SJSA1 (cell line): ENCODE results near the gene PRR12. TPM values are rescaled to one million over a fixed set of nuclear protein-coding genes. Genes with fewer than 3 reads are reported as not detected.
"Not testable (repeated sequence)": the region's sequence is repeated elsewhere in the genome, so short reads cannot be mapped to it uniquely, and the experiment has no call there.

ENCODE experiments used
- DNase-seq, 2 experiments: peaks; one replicate each; pipeline ENCODE4 v3.0.0-alpha.2; 2015 to 2020; ENCODE audit warnings: low spot score in 2 of 2, low read depth in 1 of 2
- H3K27ac ChIP-seq: fragments of 250-450 bp; sonication (Bioruptor Pico); 2 replicates; pipeline ENCODE4 v1.5.1; 2020; ENCODE audit warnings: mild to moderate bottlenecking, moderate library complexity
- H3K27me3 ChIP-seq: fragments of 250-450 bp; sonication (Bioruptor Pico); replicated peaks from 2 replicates; pipeline ENCODE4 v1.5.1; 2020; ENCODE audit warnings: mild to moderate bottlenecking, moderate library complexity
- H3K36me3 ChIP-seq: fragments of 250-450 bp; sonication (Bioruptor Pico); 2 replicates; pipeline ENCODE4 v1.5.1; 2020; ENCODE audit warnings: mild to moderate bottlenecking
- H3K4me1 ChIP-seq: fragments of 250-450 bp; sonication (Bioruptor Pico); replicated peaks from 2 replicates; pipeline ENCODE4 v1.6.1; 2021; ENCODE audit warnings: mild to moderate bottlenecking
- H3K4me3 ChIP-seq: fragments of 250-450 bp; sonication (Bioruptor Pico); 2 replicates; pipeline ENCODE4 v1.5.1; 2020; ENCODE audit warnings: mild to moderate bottlenecking
- H3K9me3 ChIP-seq: fragments of 250-450 bp; sonication (Bioruptor Pico); replicated peaks from 2 replicates; pipeline ENCODE4 v1.5.1; 2020; ENCODE audit warnings: mild to moderate bottlenecking
- total RNA-seq: library from RNA; depleted of rRNA; stranded (reverse); fragments of >200 nt; shearing (Covaris generic); gene quantifications from 2 replicates; pipeline ENCODE4 v1.2.3, GENCODE V29; 2014

Gene PRR12
- total RNA-seq, 1 experiment from 2014 or later: 2.6 TPM

- Histone ChIP-seq H3K4me1 (no peaks in the 10 kb centered on the region), H3K27ac (no peak overlapping the region), H3K9me3 (no peaks in the 10 kb centered on the region), H3K4me3 (no peak overlapping the region), H3K27me3 (no peaks in the 10 kb centered on the region), H3K36me3 (peaks cover 22% of the 10 kb centered on the region)
- no peak for DNase-seq
Measured at GRCh38 chr19:49626226-49626625, 35.2 kb downstream of the PRR12 start.

GRCh38 chr19:49629659-49630058, 38.7 kb downstream of the PRR12 start:
- no peaks in the 10 kb centered on the region for H3K9me3 ChIP-seq

GRCh38 chr19:49631014-49631588, 40.1 kb downstream of the PRR12 start:
- no peak for DNase-seq
- H3K4me1 ChIP-seq: no peaks in the 10 kb centered on the region
- H3K4me3 ChIP-seq: no peak overlapping the region
- no peaks in the 10 kb centered on the region for H3K9me3 ChIP-seq
- peaks cover 19% of the 10 kb centered on the region for H3K36me3 ChIP-seq
- H3K27ac ChIP-seq: no peak overlapping the region
- H3K27me3 ChIP-seq: no peaks in the 10 kb centered on the region

More at GRCh38 chr19:49629659-49630058, 38.7 kb downstream of the PRR12 start:
- Histone ChIP-seq H3K27ac (no peak overlapping the region), H3K27me3 (no peaks in the 10 kb centered on the region), H3K36me3 (peaks cover 15% of the 10 kb centered on the region), H3K4me3 (no peak overlapping the region), H3K4me1 (no peaks in the 10 kb centered on the region)
- no peak for DNase-seq

- no peaks in the 10 kb centered on the region for H3K27me3 ChIP-seq
- H3K27ac ChIP-seq: no peak overlapping the region
- H3K36me3 ChIP-seq: peaks cover 22% of the 10 kb centered on the region
- H3K4me3 ChIP-seq: no peak overlapping the region
- no peak for DNase-seq
- H3K9me3 ChIP-seq: no peaks in the 10 kb centered on the region
- no peaks in the 10 kb centered on the region for H3K4me1 ChIP-seq
Measured at GRCh38 chr19:49631610-49632192, 40.7 kb downstream of the PRR12 start.

- no peak for DNase-seq
- H3K9me3 ChIP-seq: no peaks in the 10 kb centered on the region
- no peak overlapping the region for H3K4me3 ChIP-seq
- no peaks in the 10 kb centered on the region for H3K27me3 ChIP-seq
- no peaks in the 10 kb centered on the region for H3K4me1 ChIP-seq
- H3K36me3 ChIP-seq: peaks cover 16% of the 10 kb centered on the region
- no peak overlapping the region for H3K27ac ChIP-seq
Measured at GRCh38 chr19:49632576-49632975, 41.6 kb downstream of the PRR12 start.

GRCh38 chr19:49633273-49633672, 42.3 kb downstream of the PRR12 start:
- not testable (repeated sequence) for H3K4me1 ChIP-seq, H3K27ac ChIP-seq, H3K9me3 ChIP-seq, H3K4me3 ChIP-seq, H3K27me3 ChIP-seq, DNase-seq
- H3K36me3 ChIP-seq: peaks cover 12% of the 10 kb centered on the region

- Histone ChIP-seq H3K9me3 (no peaks in the 10 kb centered on the region), H3K36me3 (peaks cover 12% of the 10 kb centered on the region), H3K27me3 (no peaks in the 10 kb centered on the region), H3K4me3 (no peak overlapping the region), H3K27ac (no peak overlapping the region), H3K4me1 (peaks cover 13% of the 10 kb centered on the region)
- no peak for DNase-seq
Measured at GRCh38 chr19:49635530-49636232, 44.7 kb downstream of the PRR12 start.

- no peak overlapping the region for H3K4me3 ChIP-seq
- no peak overlapping the region for H3K27ac ChIP-seq
Measured at GRCh38 chr19:49636233-49636932, 45.4 kb downstream of the PRR12 start.

GRCh38 chr19:49637821-49638738, 47.1 kb downstream of the PRR12 start:
- H3K27me3 ChIP-seq: no peaks in the 10 kb centered on the region
- H3K36me3 ChIP-seq: peaks cover 16% of the 10 kb centered on the region
- H3K4me3 ChIP-seq: peak overlapping the region; percentile 21
- H3K4me1 ChIP-seq: peaks cover 24% of the 10 kb centered on the region
- DNase-seq: peak; percentile 62 to 88
- H3K9me3 ChIP-seq: no peaks in the 10 kb centered on the region
- H3K27ac ChIP-seq: peak overlapping the region; percentile 47

More at GRCh38 chr19:49636233-49636932, 45.4 kb downstream of the PRR12 start:
- H3K27me3 ChIP-seq: no peaks in the 10 kb centered on the region
- no peak for DNase-seq
- H3K36me3 ChIP-seq: peaks cover 16% of the 10 kb centered on the region
- H3K4me1 ChIP-seq: peaks cover 20% of the 10 kb centered on the region
- no peaks in the 10 kb centered on the region for H3K9me3 ChIP-seq

- Histone ChIP-seq H3K4me3 (peak overlapping the region; percentile 59), H3K27me3 (no peaks in the 10 kb centered on the region), H3K27ac (peak overlapping the region; percentile 60), H3K4me1 (peaks cover 29% of the 10 kb centered on the region), H3K9me3 (no peaks in the 10 kb centered on the region), H3K36me3 (peaks cover 22% of the 10 kb centered on the region)
- DNase-seq: peak in 1 of 2 experiments; percentile 32
Measured at GRCh38 chr19:49639401-49640112, 48.6 kb downstream of the PRR12 start.

- peaks cover 29% of the 10 kb centered on the region for H3K4me1 ChIP-seq
- H3K36me3 ChIP-seq: peaks cover 22% of the 10 kb centered on the region
- peak within 1 kb of the TSS; percentile 59 for H3K4me3 ChIP-seq
- H3K27me3 ChIP-seq: no peaks in the 10 kb centered on the region
- DNase-seq: peak; percentile 100
- peak within 1 kb of the TSS; percentile 100 for H3K27ac ChIP-seq
- no peaks in the 10 kb centered on the region for H3K9me3 ChIP-seq
Measured at GRCh38 chr19:49640113-49640898, 49.3 kb downstream of the PRR12 start, which contains the start of gene RRAS. Gene RRAS (minus strand): TSS chr19:49640143. CDS start chr19:49640098, 45 bp downstream.
